A673 (cell line): ENCODE data around the gene FNDC3B. TPM values are rescaled to one million over a fixed set of nuclear protein-coding genes. Genes with fewer than 3 reads are reported as not detected.

Experiments used
- BruUV-seq: library from RNA; stranded (reverse); fragments of 400-500 nt; replicated peaks from 2 replicates; lab custom pipeline; 2021; lab: Mats Ljungman, UMichigan
- CTCF ChIA-PET: fragments of 300-600 bp; sonication (Branson Sonifier 250); formaldehyde crosslinking; loops from one replicate; lab custom pipeline; 2022; ENCODE audit warnings: antibody characterized with exemption; lab: Charles Lee
- POLR2A ChIA-PET: fragments of 300-600 bp; sonication (Branson Sonifier 250); formaldehyde crosslinking; loops from one replicate; lab custom pipeline; 2022; ENCODE audit warnings: antibody characterized with exemption; ENCODE audit not compliant: low non-redundant PET; lab: Charles Lee
- DNase-seq: peaks from one replicate; pipeline ENCODE4 v3.0.0-alpha.2; 2015; ENCODE audit warnings: low spot score
- H3K27ac ChIP-seq: fragments of 200-600 bp; sonication (generic); 2 replicates; pipeline ENCODE4 v1.5.1; 2016; ENCODE audit warnings: mixed run types, low read depth, mild to moderate bottlenecking, mixed read lengths, antibody characterized with exemption, low read length; ENCODE audit not compliant: poor library complexity, severe bottlenecking
- H3K27me3 ChIP-seq: fragments of 200-600 bp; sonication (generic); replicated peaks from 2 replicates; pipeline ENCODE4 v1.6.1; 2017; ENCODE audit warnings: mixed run types, low read depth, mild to moderate bottlenecking, mixed read lengths, antibody characterized with exemption, low read length; ENCODE audit not compliant: insufficient read depth, poor library complexity
- H3K36me3 ChIP-seq: fragments of 200-600 bp; sonication (generic); 2 replicates; pipeline ENCODE4 v1.6.1; 2016; ENCODE audit warnings: mixed run types, mild to moderate bottlenecking, mixed read lengths, antibody characterized with exemption, low read length; ENCODE audit not compliant: insufficient read depth, poor library complexity, severe bottlenecking
- H3K4me1 ChIP-seq: fragments of 200-600 bp; sonication (generic); 2 replicates; pipeline ENCODE4 v1.6.1; 2017; ENCODE audit warnings: mixed run types, mild to moderate bottlenecking, mixed read lengths, antibody characterized with exemption, low read length; ENCODE audit not compliant: insufficient read depth, poor library complexity, severe bottlenecking
- H3K4me3 ChIP-seq: fragments of 200-600 bp; sonication (generic); 2 replicates; pipeline ENCODE4 v1.5.1; 2016; ENCODE audit warnings: low read depth, mixed run types, mild to moderate bottlenecking, mixed read lengths, low read length; ENCODE audit not compliant: poor library complexity, severe bottlenecking
- H3K9me3 ChIP-seq: fragments of 200-600 bp; sonication (generic); 2 replicates; pipeline ENCODE4 v1.6.1; 2016; ENCODE audit warnings: mixed run types, low read depth, mild to moderate bottlenecking, mixed read lengths, antibody characterized with exemption, low read length; ENCODE audit not compliant: poor library complexity, severe bottlenecking
- CTCF ChIP-seq: fragments of 300-800, 200-600 bp; sonication (generic); conservative IDR thresholded peaks from 2 replicates; pipeline ENCODE4 v1.5.1; 2017; ENCODE audit warnings: low read depth, mild to moderate bottlenecking, antibody characterized with exemption, low read length, moderate library complexity, mixed read lengths
- EZH2 ChIP-seq: fragments of 200-600 bp; sonication (generic); IDR thresholded peaks from 2 replicates; pipeline ENCODE4 v1.6.1; 2017; ENCODE audit warnings: borderline replicate concordance, low read depth, mild to moderate bottlenecking, mixed read lengths, antibody characterized with exemption, low read length; ENCODE audit not compliant: poor library complexity, severe bottlenecking
- intact Hi-C: fragments of 100-400 bp; cut with micrococcal nuclease; formaldehyde crosslinking; loops from one replicate; pipeline ENCODE4 v1.10.0; 2022; ENCODE audit not compliant: unreplicated experiment
- total RNA-seq: library from RNA; stranded (reverse); gene quantifications from 2 replicates; pipeline ENCODE4 v1.2.3, GENCODE V29; 2021

FNDC3B gene
- total RNA-seq, 1 experiment from 2014 or later = 50.8 TPM

DNA sequence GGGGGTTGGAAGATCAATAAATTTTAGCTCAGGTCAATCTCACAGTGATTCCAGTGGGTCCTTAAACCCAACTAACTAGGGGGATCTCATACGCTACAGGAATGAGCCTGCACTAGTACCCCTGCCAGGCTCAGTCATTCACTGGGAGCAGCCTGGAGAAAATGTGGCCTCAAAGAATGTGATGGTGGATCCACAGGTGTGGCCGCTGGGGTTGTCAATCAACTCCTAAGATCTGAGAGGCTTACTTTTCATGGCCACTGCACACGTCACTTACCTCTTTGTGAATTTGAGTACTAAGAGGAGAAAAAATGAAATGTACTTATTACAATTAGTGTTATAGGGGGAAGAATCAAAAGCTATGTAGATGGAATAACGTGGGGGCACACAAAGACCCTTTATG is 17.5 kb upstream of the FNDC3B start:
- no peaks in the 10 kb centered on the region for H3K27me3 ChIP-seq
- POLR2A ChIA-PET = no interaction called here
- intact Hi-C loops = no loop called here

DNA sequence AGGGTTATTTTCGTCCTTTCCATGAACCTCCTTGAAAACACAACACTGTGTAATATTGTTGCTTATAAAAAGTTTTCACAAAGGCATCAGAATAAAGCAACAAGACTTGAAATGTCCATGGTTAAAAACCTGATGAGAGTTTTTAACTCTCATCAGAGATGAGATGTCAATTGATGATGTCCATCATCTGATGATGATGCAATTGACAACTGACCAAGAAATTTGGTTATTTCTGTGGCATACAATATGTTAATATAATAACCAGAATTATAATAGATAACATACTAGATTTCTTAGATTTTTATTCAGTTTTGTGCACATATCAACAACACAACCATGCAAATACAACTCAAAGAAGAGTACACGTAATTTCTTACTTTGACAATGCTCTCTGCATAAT is 15.5 kb upstream of the FNDC3B start:
- no peak for DNase-seq
- Histone ChIP-seq H3K27me3 (no peaks in the 10 kb centered on the region), H3K36me3 (no peaks in the 10 kb centered on the region), H3K27ac (no peak overlapping the region), H3K4me3 (no peak overlapping the region), H3K9me3 (no peaks in the 10 kb centered on the region), H3K4me1 (no peaks in the 10 kb centered on the region)
- BruUV-seq = no TSS peak
- ChIA-PET POLR2A (no interaction called here), CTCF (no interaction called here)
- TF ChIP-seq CTCF (no peak), EZH2 (no peak)
- intact Hi-C loops = no loop called here

More for the DNA sequence above, 17.5 kb upstream of the FNDC3B start:
- Histone ChIP-seq H3K27ac (no peak overlapping the region), H3K36me3 (no peaks in the 10 kb centered on the region), H3K4me3 (no peak overlapping the region), H3K4me1 (no peaks in the 10 kb centered on the region), H3K9me3 (no peaks in the 10 kb centered on the region)
- CTCF ChIA-PET = no interaction called here
- BruUV-seq = no TSS peak
- TF ChIP-seq CTCF (no peak), EZH2 (no peak)
- no peak for DNase-seq

- no peak for TF ChIP-seq CTCF
- no peak for TF ChIP-seq EZH2
- CTCF ChIA-PET = no interaction called here
- POLR2A ChIA-PET = interaction anchor here (0.7 kb wide), 1 partner anchor 12 kb away, joined by 4 read pairs; no protein-coding TSS in a partner anchor
- BruUV-seq = no TSS peak
- Histone ChIP-seq H3K27ac (no peak overlapping the region), H3K4me3 (no peak overlapping the region), H3K27me3 (no peaks in the 10 kb centered on the region), H3K36me3 (no peaks in the 10 kb centered on the region), H3K4me1 (no peaks in the 10 kb centered on the region), H3K9me3 (no peaks in the 10 kb centered on the region)
- no peak for DNase-seq
- intact Hi-C loops = no loop called here
Observed at GRCh38 chr3:172024679-172025078, 14.7 kb upstream of the FNDC3B start.
